Right lobe of liver (tissue), 6 donors: ENCODE measurements around the gene TMOD1. TPM values are rescaled to one million over a fixed set of nuclear protein-coding genes. Genes with fewer than 3 reads are reported as not detected.
"Not testable (repeated sequence)": the region's sequence is repeated elsewhere in the genome, so short reads cannot be mapped to it uniquely, and the experiment has no call there.

Source experiments
- ATAC-seq, 4 donors: fragments of 200-7000 bp; cut with Tn5 transposase; one replicate each; pipeline ENCODE4 v1.9.1; 2020; ENCODE audit warnings: mild to moderate bottlenecking in 4 of 4, moderate library complexity in 4 of 4
- DNase-seq, 3 donors: peaks; one replicate each; pipeline ENCODE4 v3.0.0-alpha.2; 2020
- H3K27ac ChIP-seq, 3 donors: fragments of 200-600 bp; one replicate each; pipeline ENCODE4 v1.8.0; 2022
- H3K27me3 ChIP-seq, 2 donors: fragments of 200-600 bp; one replicate each; pipeline ENCODE4 v1.8.0; 2022
- H3K36me3 ChIP-seq, 4 donors: fragments of 200-600 bp; sonication (generic) in 1 of 4; one replicate each; pipeline versions ENCODE4 v1.5.1 to v1.8.0; 2017 to 2022; ENCODE audit warnings: control low read depth in 1 of 4
- H3K4me1 ChIP-seq, 4 donors: fragments of 200-600 bp; sonication (generic) in 1 of 4; one replicate each; pipeline versions ENCODE4 v1.5.1 to v1.8.0; 2017 to 2022; ENCODE audit warnings: control low read depth in 1 of 4
- H3K4me3 ChIP-seq, 3 donors: fragments of 200-600 bp; one replicate each; pipeline ENCODE4 v1.8.0; 2022
- H3K9me3 ChIP-seq, 4 donors: fragments of 200-600 bp; sonication (generic) in 1 of 4; one replicate each; pipeline versions ENCODE4 v1.5.1 to v1.8.0; 2017 to 2022; ENCODE audit warnings: control low read depth in 1 of 4
- CTCF ChIP-seq, 4 donors: fragments of 200-600 bp in 3 of 4; fragments of 450-650 bp in 1 of 4; IDR thresholded peaks; one replicate each; pipeline versions ENCODE4 v1.5.1 to v1.8.0; 2016 to 2022; ENCODE audit warnings: antibody characterized with exemption in 4 of 4, mild to moderate bottlenecking in 2 of 4
- POLR2A ChIP-seq: fragments of 450-650 bp; IDR thresholded peaks from one replicate; pipeline ENCODE4 v1.6.1; 2017; ENCODE audit warnings: antibody characterized with exemption, mild to moderate bottlenecking
- WGBS: methylation state at CpG from one replicate; pipeline ENCODE4 v1.1.6; 2018; ENCODE audit warnings: low coverage, low lambda C conversion rate; ENCODE audit not compliant: insufficient coverage; ENCODE audit errors: missing lambda C conversion rate; 5-methylcytosine and 5-hydroxymethylcytosine counted together
- intact Hi-C, 2 donors: fragments of 100-400 bp; cut with DNase I; formaldehyde crosslinking; loops; one replicate each; pipeline versions ENCODE4 v1.11.2 to v1.14.1; 2022
- total RNA-seq, 6 experiments: library from RNA; depleted of rRNA in 2 of 6; stranded (reverse); fragments of >200 nt in 2 of 6; fragmentation: NEBNext Ultra II Directional in 3 of 6; extraction: Animal tissue kit (Norgen Biotek cat#: 25700) in 3 of 6; gene quantifications; one replicate each; pipeline versions ENCODE4 v1.1.0 to v1.2.4, GENCODE V29; 2016 to 2023
- donor health status: DM: no; HTN: yes; CAD: no.
- donor health status: DM: no; HTN: no; CAD: no.
- donor health status: DM: no; HTN: no; CAD: no.
- donor health status: DM: no; HTN: yes; CAD: no.
- donor health status: DM: no; HTN: yes; CAD: no.

The TMOD1 gene
- total RNA-seq, 6 experiments from 2014 or later, result 5.9 to 14.3 (median 12.7) TPM

- DNase-seq, H3K27ac ChIP-seq, ATAC-seq, H3K9me3 ChIP-seq, H3K36me3 ChIP-seq, H3K4me3 ChIP-seq, H3K4me1 ChIP-seq, H3K27me3 ChIP-seq, intact Hi-C loops: not testable (repeated sequence)
- WGBS, result 97% methylated on average over 7 of the region's 7 CpGs
Observed at GRCh38 chr9:97586909-97587308, 85.4 kb downstream of the TMOD1 start.

GRCh38 chr9:97591535-97591934, 90.1 kb downstream of the TMOD1 start:
- Histone ChIP-seq H3K9me3 (no peaks in the 10 kb centered on the region), H3K27ac (no peak overlapping the region), H3K4me3 (no peak overlapping the region), H3K4me1 (no peaks in the 10 kb centered on the region), H3K27me3 (no peaks in the 10 kb centered on the region), H3K36me3 (no peaks in the 10 kb centered on the region)
- 77% methylated on average over 6 of the region's 6 CpGs for WGBS
- DNase-seq (no peak), ATAC-seq (peak in 2 of 4 donors; percentile 42 to 47)
- intact Hi-C loops, result no loop called here
- no peak for TF ChIP-seq CTCF (IDR thresholded peaks at IDR 0.05)
- TF ChIP-seq POLR2A, result no peak

GRCh38 chr9:97592126-97592525, 90.7 kb downstream of the TMOD1 start:
- H3K4me1 ChIP-seq, result no peaks in the 10 kb centered on the region
- H3K27me3 ChIP-seq, result no peaks in the 10 kb centered on the region
- H3K4me3 ChIP-seq, result no peak overlapping the region
- H3K36me3 ChIP-seq, result no peaks in the 10 kb centered on the region
- no peak for TF ChIP-seq POLR2A
- TF ChIP-seq CTCF (IDR thresholded peaks at IDR 0.05), result no peak
- no peak overlapping the region for H3K27ac ChIP-seq
- DNase-seq (no peak), ATAC-seq (peak in 1 of 4 donors; percentile 15)
- WGBS, result 86% methylated on average over 1 of the region's 1 CpG
- intact Hi-C loops, result no loop called here
- H3K9me3 ChIP-seq, result no peaks in the 10 kb centered on the region

- ATAC-seq (no peak), DNase-seq (no peak)
- Histone ChIP-seq H3K4me1 (peaks cover 0 to 5% (median 0%) of the 10 kb centered on the region in 4 donors), H3K4me3 (no peak overlapping the region), H3K9me3 (no peaks in the 10 kb centered on the region), H3K27ac (no peak overlapping the region), H3K36me3 (no peaks in the 10 kb centered on the region), H3K27me3 (no peaks in the 10 kb centered on the region)
- 80% methylated on average over 1 of the region's 4 CpGs for WGBS
- no peak for TF ChIP-seq CTCF (IDR thresholded peaks at IDR 0.05)
- no peak for TF ChIP-seq POLR2A
- intact Hi-C loops, result no loop called here
Observed at GRCh38 chr9:97593960-97594359, 92.5 kb downstream of the TMOD1 start.

GRCh38 chr9:97594381-97594921, 93.0 kb downstream of the TMOD1 start:
- peaks cover 0 to under 1% (median 0%) of the 10 kb centered on the region in 4 donors for H3K36me3 ChIP-seq
- H3K27ac ChIP-seq, result no peak overlapping the region
- no peaks in the 10 kb centered on the region for H3K9me3 ChIP-seq
- no peak for TF ChIP-seq CTCF (IDR thresholded peaks at IDR 0.05)
- no peak for TF ChIP-seq POLR2A
- H3K4me1 ChIP-seq, result peaks cover 0 to 5% (median 0%) of the 10 kb centered on the region in 4 donors
- ATAC-seq (no peak), DNase-seq (no peak)
- intact Hi-C loops, result no loop called here
- WGBS, result 92% methylated on average over 4 of the region's 11 CpGs
- H3K4me3 ChIP-seq, result no peak overlapping the region
- H3K27me3 ChIP-seq, result no peaks in the 10 kb centered on the region
